Measurements from ENCODE around the gene VSIG10L. TPM values are rescaled to one million over a fixed set of nuclear protein-coding genes. Genes with fewer than 3 reads are reported as not detected.

Gene VSIG10L
- 1.6 and 1.8 TPM in 2 replicates for total RNA-seq
- 2.3 TPM for polyA plus RNA-seq (2012)

- no peak for DNase-seq (ENCODE audit: low read depth)
Measured at GRCh38 chr19:51341976-51342580, at the start of gene VSIG10L. Gene VSIG10L (minus strand): TSS chr19:51342139. CDS start chr19:51342124, 15 bp downstream.

DNA sequence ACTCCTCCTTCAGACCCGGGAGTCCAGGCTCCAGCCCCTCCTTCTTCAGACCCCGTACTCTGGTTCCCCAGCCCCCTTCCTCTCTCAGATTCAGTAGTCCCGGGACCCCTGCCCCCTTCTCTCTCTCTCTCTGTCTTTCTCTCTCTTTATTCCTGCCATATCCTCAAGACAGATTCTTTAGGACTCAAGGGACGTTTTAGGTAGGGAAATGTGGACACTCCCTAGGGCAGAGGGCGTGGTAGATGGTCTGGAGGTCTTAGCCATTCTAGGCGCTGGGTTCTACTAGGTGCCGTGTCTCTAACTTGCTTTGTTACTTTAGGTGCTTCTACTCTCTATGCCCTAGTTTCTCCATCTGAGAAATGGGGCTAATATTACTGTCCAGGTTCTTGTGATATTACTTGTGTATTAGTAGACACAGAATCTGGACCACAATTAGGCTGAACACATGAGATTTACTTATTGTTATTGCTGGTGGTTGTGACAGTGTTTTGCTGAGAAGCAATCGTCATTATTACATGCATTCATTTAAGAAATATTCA is 49.2 kb upstream of the VSIG10L start:
- no peak for DNase-seq (ENCODE audit: low read depth)

- DNase-seq (ENCODE audit: low read depth) = no peak
Measured at GRCh38 chr19:51389143-51389542, 47.2 kb upstream of the VSIG10L start.

GRCh38 chr19:51387924-51388389 is 46.0 kb upstream of the VSIG10L start, which contains the start of gene LIM2:
Gene LIM2 (minus strand): TSS chr19:51387974. CDS start chr19:51387443, 531 bp downstream.
- no peak for DNase-seq (ENCODE audit: low read depth)

- no peak for DNase-seq (ENCODE audit: low read depth)
Measured at GRCh38 chr19:51386882-51387520, 45.1 kb upstream of the VSIG10L start.

DNA sequence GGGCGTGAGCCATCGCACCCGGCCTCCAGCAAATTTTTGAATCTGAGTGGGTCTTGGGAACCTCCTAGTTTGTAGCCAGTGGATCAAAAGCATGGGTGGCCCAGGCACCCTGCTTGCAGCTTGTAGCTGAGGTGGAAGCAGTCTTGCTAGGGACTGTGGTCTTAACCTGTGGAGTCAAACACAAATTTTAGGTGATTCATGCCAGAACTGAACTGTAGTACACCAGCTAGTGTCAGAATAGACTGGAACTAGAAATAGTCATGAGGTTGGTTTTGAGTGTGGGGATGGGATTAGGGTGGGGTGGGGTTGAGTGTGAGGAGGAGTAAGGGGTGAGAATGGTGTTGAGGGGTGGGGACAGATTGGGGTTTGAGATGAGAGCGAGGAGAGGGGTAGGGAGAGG is 40.1 kb upstream of the VSIG10L start:
- no peak for DNase-seq (ENCODE audit: low read depth)

- DNase-seq (ENCODE audit: low read depth) = no peak
Measured at GRCh38 chr19:51380379-51380778, 38.4 kb upstream of the VSIG10L start.

DNA sequence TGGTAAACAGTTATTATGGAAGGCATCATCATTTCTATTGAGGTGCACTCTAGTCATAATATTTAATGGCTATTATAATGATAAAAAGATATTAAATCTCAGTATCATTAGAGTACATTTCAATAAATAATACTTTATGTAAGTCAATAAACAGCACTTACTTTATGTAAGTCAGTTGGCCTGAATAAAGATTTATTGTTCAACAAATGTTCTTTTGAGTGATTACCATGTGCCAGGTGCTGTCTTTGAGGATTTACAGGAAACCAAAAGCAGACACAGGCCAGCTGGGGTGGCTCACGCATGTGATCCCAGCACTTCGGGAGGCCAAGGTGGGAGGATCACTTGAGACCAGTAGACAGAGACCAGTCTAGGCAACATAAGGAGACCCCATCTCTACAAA is 35.5 kb upstream of the VSIG10L start:
- no peak for DNase-seq (ENCODE audit: low read depth)

- no peak for DNase-seq (ENCODE audit: low read depth)
Measured at GRCh38 chr19:51375504-51376221, 33.7 kb upstream of the VSIG10L start.

DNA sequence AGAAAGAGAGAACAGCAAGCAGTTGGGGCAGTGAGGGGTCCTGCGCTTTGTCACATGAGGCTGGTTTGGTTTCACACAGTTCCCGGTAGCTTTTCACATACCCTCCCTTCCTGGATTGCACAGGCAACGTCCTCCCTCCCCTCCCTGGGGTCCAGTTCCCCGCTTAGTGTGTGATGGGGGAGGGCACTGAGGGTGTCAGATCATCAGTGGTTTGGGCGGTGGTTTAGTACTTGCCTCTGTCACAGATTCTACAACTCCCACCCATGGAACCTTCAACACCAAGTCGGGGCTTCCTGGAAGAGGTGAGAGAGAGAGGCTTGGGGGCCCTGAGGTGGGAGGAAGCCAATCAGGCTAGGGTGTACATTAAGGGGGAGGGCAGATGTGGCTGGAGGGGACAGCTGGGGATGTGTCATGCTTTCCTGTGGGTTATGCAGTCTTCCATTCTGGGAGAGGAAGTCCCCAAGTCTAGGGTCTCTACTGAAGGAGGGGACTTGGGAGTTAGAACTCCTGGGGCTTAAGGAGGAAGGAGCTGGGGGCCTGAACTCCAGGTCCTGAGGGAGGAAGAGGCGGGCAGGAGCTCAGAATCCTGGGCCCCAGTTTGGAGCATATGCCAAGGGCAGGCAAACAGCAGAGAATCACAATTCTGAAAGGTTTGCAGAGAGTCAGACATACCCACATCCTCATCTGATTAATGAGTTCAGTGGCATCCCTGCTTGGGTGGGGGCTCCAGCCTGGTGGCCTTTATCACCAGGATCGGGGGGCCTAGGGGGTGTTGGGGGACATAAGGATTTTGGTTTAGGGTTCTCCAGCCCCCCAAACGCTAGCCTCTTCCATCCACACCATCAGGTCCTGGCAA is 30.9 kb upstream of the VSIG10L start, which contains the start of gene NKG7:
Gene NKG7 (minus strand): TSS at position 6 of the 856 bp plus-strand sequence. CDS start 119 bp downstream, outside the sequence.
- DNase-seq (ENCODE audit: low read depth) = no peak

GRCh38 chr19:51372021-51372648 is 30.2 kb upstream of the VSIG10L start:
- DNase-seq (ENCODE audit: low read depth) = no peak

- no peak for DNase-seq (ENCODE audit: low read depth)
Measured at GRCh38 chr19:51371186-51371690, 29.3 kb upstream of the VSIG10L start.

DNA sequence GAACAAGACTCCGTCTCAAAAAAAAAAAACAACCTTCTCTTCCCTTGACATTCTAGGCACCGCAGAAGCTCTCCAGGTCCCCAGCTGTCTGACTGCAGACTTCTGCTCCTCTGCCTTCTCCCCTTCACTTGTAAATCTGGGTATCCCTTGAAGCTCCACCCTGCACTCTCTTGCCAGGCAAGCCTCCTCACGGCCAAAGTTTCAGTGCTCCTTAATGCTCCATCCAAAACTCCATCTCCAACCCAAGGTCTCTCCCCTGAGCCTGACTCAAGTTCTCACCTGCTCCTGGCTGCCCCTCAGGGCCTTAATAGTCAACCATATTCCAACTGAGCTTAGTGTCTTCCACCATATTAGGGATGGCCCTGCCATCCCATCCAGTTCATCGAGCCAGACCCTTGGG is 28.3 kb upstream of the VSIG10L start:
- DNase-seq (ENCODE audit: low read depth) = no peak

DNA sequence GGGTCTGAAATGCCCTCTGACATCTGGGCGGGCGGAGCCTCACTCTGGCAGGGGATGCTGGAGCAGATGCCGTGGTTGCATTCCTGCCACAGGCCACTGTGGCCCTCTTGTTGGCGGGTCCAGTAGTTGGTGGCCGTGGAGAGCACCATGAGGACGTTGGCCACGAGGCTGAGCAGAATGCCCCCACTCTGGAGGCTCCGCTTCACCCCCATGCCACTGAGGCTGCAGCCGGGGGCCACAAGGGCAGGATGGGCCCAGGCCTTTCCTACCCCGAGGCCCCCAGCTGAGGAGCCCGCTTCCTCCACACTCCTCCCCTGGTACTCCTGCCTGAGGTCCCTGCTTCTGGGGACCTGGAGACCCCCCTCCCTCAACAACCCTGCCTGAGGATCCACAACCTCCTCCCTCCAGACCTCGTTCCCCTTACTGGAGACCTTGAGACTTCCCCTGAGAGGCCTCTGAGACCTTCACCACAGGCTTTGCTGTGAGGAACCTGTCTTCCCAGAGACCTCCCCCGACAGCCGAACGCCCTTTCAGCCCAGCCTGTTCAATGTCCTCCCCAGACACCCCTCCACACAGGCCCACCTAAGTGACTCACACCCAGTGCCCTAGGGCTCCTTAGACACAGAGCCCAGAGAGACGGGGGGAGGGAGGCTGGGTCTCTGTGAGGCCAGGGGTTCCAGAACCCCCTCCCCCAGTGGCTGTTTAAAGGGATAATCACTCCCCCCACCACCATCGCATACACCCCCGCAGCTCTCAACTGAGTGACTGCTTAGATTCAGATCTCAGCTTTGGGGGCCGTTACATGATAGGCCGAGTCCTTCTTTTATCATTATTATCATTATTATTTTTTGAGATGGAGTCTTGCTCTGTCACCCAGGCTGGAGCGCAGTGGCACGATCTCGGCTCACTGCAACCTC is 26.7 kb upstream of the VSIG10L start, which contains the start of gene CLDND2:
Gene CLDND2 (minus strand): TSS at position 638 of the 917 bp plus-strand sequence. CDS start 426 bp downstream, at position 212.
- DNase-seq (ENCODE audit: low read depth) = no peak

- DNase-seq (ENCODE audit: low read depth) = peak; percentile 98
Measured at GRCh38 chr19:51367565-51368365, 25.8 kb upstream of the VSIG10L start.

GRCh38 chr19:51367255-51367564 is 25.3 kb upstream of the VSIG10L start:
- no peak for DNase-seq (ENCODE audit: low read depth)

DNA sequence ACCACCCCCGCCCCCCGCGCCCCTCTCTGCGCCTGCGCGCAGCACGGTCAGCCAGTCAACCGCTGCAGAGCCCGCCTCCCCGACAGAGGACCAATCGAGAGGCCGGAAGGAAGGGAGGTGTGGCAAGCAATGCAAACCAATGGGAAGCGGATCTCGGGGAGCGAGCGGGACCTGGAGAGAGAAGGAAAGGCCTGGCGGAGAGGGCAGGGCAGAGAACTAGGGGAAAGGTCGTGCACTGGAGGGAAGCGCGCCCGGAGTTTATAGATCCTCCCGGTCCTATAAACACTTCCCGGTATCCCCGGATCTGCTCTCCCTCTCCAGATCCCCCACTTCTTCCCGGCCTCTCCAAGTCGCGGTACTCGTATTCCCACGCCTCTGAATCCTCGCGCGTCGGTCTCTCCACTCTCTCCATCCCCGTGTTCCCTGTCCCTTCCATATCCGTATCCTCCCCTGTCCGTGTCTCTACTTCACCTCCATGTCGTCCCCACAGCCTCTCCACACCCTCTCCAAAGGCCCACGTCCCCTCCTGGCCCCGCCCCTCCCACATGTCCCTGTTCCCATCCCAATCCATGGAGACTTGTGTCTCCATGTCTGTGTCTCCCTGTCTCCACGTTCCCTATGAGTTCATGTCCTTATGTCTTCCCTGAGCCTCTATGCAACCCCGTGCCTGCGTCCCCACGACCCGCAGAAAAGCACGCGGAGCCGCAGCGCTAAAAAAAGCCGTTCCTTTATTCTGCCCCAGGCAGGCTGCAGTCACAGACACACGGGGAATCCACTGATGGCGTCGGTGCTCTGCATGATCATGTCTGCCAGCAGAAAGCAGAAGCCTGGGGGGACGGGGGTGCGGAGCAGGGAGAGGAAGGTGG is 24.7 kb upstream of the VSIG10L start:
- peak; percentile 99 for DNase-seq (ENCODE audit: low read depth)

Data from myocyte (in vitro differentiated cells).